WTC11 (cell line): Measurements from ENCODE around the gene SOWAHD. TPM values are rescaled to one million over a fixed set of nuclear protein-coding genes. Genes with fewer than 3 reads are reported as not detected.

Experiments used
- ATAC-seq: fragments of 200-7000 bp; cut with Tn5 transposase; 2 replicates; pipeline ENCODE4 v1.10.0; 2021; ENCODE audit warnings: mild to moderate bottlenecking, moderate library complexity
- CTCF ChIA-PET: fragments of 300-600 bp; sonication (Branson Sonifier 250); formaldehyde crosslinking; loops from one replicate; lab custom pipeline; 2021; ENCODE audit warnings: antibody characterized with exemption; lab: Charles Lee
- POLR2A ChIA-PET: fragments of 350-600 bp; sonication (Branson Sonifier 250); formaldehyde crosslinking; loops from one replicate; lab custom pipeline; 2021; ENCODE audit warnings: antibody characterized with exemption; lab: Charles Lee
- DNase-seq: peaks from one replicate; pipeline ENCODE4 v3.0.0; 2021; ENCODE audit warnings: low spot score
- H3K27ac Mint-ChIP-seq: 2 replicates; pipeline ENCODE4 v1.8.0; 2021; ENCODE audit warnings: mixed read lengths
- H3K27me3 Mint-ChIP-seq: 2 replicates; pipeline ENCODE4 v1.8.0; 2021; ENCODE audit warnings: low read depth, mild to moderate bottlenecking, moderate library complexity, mixed read lengths
- H3K36me3 Mint-ChIP-seq: 2 replicates; pipeline ENCODE4 v1.8.0; 2021; ENCODE audit warnings: mixed read lengths
- H3K4me1 Mint-ChIP-seq: 2 replicates; pipeline ENCODE4 v1.8.0; 2022; ENCODE audit warnings: mixed read lengths
- H3K4me3 Mint-ChIP-seq: 2 replicates; pipeline ENCODE4 v1.8.0; 2021; ENCODE audit warnings: mild to moderate bottlenecking, moderate library complexity, mixed read lengths
- H3K9me3 Mint-ChIP-seq: 2 replicates; pipeline ENCODE4 v1.8.0; 2021; ENCODE audit warnings: mixed read lengths
- CBFB ChIP-seq: sonication (generic); formaldehyde crosslinking; IDR thresholded peaks from 2 replicates; pipeline ENCODE4 v1.8.1; 2022; ENCODE audit warnings: mild to moderate bottlenecking, low read depth, missing genetic modification reagents
- ETV6 ChIP-seq: sonication (generic); formaldehyde crosslinking; IDR thresholded peaks from 2 replicates; pipeline ENCODE4 v1.8.1; 2022; ENCODE audit warnings: mild to moderate bottlenecking, missing genetic modification reagents
- FOXK1 ChIP-seq: sonication (generic); formaldehyde crosslinking; IDR thresholded peaks from 2 replicates; pipeline ENCODE4 v1.8.0; 2022; ENCODE audit warnings: mild to moderate bottlenecking, moderate library complexity, missing genetic modification reagents
- FOXP1 ChIP-seq: sonication (generic); formaldehyde crosslinking; IDR thresholded peaks from 2 replicates; pipeline ENCODE4 v1.8.0; 2022; ENCODE audit warnings: missing genetic modification reagents, mild to moderate bottlenecking, moderate library complexity, borderline replicate concordance
- GABPB1 ChIP-seq: sonication (generic); formaldehyde crosslinking; IDR thresholded peaks from 2 replicates; pipeline ENCODE4 v1.8.1; 2023; ENCODE audit warnings: mild to moderate bottlenecking, missing genetic modification reagents
- GTF2I ChIP-seq: fragments of 250-450 bp; sonication (Bioruptor Pico); conservative IDR thresholded peaks from 2 replicates; pipeline ENCODE4 v1.4.0; 2021; ENCODE audit warnings: mild to moderate bottlenecking
- KAT7 ChIP-seq: sonication (generic); formaldehyde crosslinking; IDR thresholded peaks from 2 replicates; pipeline ENCODE4 v1.8.1; 2023; ENCODE audit warnings: missing genetic modification reagents, mild to moderate bottlenecking, borderline replicate concordance
- NFE2L1 ChIP-seq: sonication (generic); formaldehyde crosslinking; IDR thresholded peaks from 2 replicates; pipeline ENCODE4 v1.8.1; 2023; ENCODE audit warnings: missing genetic modification reagents
- NFYB ChIP-seq: sonication (generic); formaldehyde crosslinking; conservative IDR thresholded peaks from 2 replicates; pipeline ENCODE4 v1.8.0; 2022; ENCODE audit warnings: low read depth, missing genetic modification reagents
- SMAD3 ChIP-seq: sonication (generic); formaldehyde crosslinking; IDR thresholded peaks from 2 replicates; pipeline ENCODE4 v1.8.0; 2022; ENCODE audit warnings: missing genetic modification reagents, mild to moderate bottlenecking, borderline replicate concordance
- ZBTB21 ChIP-seq: sonication (generic); formaldehyde crosslinking; IDR thresholded peaks from 2 replicates; pipeline ENCODE4 v1.8.1; 2023; ENCODE audit warnings: mild to moderate bottlenecking, missing genetic modification reagents, borderline replicate concordance
- ZNF138 ChIP-seq: sonication (generic); formaldehyde crosslinking; conservative IDR thresholded peaks from 2 replicates; pipeline ENCODE4 v1.8.1; 2022; ENCODE audit warnings: mild to moderate bottlenecking, moderate library complexity, missing genetic modification reagents
- ZNF671 ChIP-seq: fragments of 250-450 bp; sonication (Bioruptor Pico); IDR thresholded peaks from 2 replicates; pipeline ENCODE4 v1.8.0; 2021; ENCODE audit warnings: mild to moderate bottlenecking
- total RNA-seq: library from RNA; stranded (reverse); gene quantifications from 3 replicates; pipeline ENCODE4 v1.2.3, GENCODE V29; 2021
- TF ChIP-seq, protein P1 (sequence below): sonication (generic); formaldehyde crosslinking; IDR thresholded peaks from 2 replicates; pipeline ENCODE4 v1.8.0; 2023; ENCODE audit warnings: missing genetic modification reagents
- TF ChIP-seq, protein P2 (sequence below): fragments of 250-450 bp; sonication (Bioruptor Pico); IDR thresholded peaks from 2 replicates; pipeline ENCODE4 v2.1.2; 2022; ENCODE audit warnings: mild to moderate bottlenecking, moderate library complexity
- TF ChIP-seq, protein P3 (sequence below): fragments of 250-450 bp; sonication (Bioruptor Pico); IDR thresholded peaks from 2 replicates; pipeline ENCODE4 v1.9.0; 2021; ENCODE audit warnings: mild to moderate bottlenecking
- TF ChIP-seq, protein P4 (sequence below): sonication (generic); formaldehyde crosslinking; IDR thresholded peaks from 2 replicates; pipeline ENCODE4 v1.8.0; 2022; ENCODE audit warnings: mild to moderate bottlenecking, missing genetic modification reagents
- TF ChIP-seq, protein P5 (sequence below): sonication (generic); formaldehyde crosslinking; IDR thresholded peaks from 2 replicates; pipeline ENCODE4 v1.8.0; 2022; ENCODE audit warnings: mild to moderate bottlenecking, missing genetic modification reagents
- TF ChIP-seq, protein P6 (sequence below): sonication (generic); formaldehyde crosslinking; IDR thresholded peaks from 2 replicates; pipeline ENCODE4 v1.8.1; 2022; ENCODE audit warnings: mild to moderate bottlenecking, moderate library complexity, missing genetic modification reagents
- TF ChIP-seq, protein P7 (sequence below): sonication (generic); formaldehyde crosslinking; conservative IDR thresholded peaks from 2 replicates; pipeline ENCODE4 v1.8.1; 2022; ENCODE audit warnings: mild to moderate bottlenecking, missing genetic modification reagents
- TF ChIP-seq, protein P8 (sequence below): sonication (generic); formaldehyde crosslinking; IDR thresholded peaks from 2 replicates; pipeline ENCODE4 v1.8.0; 2022; ENCODE audit warnings: missing genetic modification reagents

The SOWAHD gene
- total RNA-seq, 1 experiment from 2014 or later = 5.0 TPM

DNA sequence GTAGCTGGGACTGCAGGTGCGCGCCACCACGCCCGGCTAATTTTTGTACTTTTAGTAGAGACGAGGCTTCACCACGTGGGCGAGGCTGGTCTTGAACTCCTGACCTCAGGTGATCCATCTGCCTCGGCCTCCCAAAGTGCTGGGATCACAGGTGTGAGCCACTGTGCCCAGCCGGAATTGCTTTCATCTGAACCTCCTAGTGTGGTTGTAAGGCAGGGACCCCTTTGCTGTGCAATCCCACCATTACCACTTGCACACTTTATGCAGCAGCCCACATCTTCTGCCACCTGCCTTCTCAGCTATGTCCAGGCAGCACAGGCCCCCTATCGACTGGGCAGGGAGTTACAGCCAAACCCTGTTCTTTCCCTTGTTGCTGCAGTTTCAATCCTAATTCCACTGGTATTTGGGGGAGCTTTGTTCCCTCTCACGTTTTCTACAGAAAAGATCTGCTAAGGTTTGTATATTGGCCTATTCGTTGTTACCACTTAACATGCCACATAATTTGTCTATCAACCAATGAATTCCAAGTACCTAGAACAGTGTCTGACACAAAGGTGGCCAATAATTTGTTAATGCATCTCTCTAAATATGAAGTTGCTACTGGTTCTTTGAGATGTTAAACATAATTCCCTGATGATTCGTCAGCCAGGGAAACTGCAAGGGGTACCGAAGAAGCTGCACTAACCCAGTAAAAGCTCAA is 26.5 kb downstream of the SOWAHD start (continued):
- TF ChIP-seq, protein P1, sequence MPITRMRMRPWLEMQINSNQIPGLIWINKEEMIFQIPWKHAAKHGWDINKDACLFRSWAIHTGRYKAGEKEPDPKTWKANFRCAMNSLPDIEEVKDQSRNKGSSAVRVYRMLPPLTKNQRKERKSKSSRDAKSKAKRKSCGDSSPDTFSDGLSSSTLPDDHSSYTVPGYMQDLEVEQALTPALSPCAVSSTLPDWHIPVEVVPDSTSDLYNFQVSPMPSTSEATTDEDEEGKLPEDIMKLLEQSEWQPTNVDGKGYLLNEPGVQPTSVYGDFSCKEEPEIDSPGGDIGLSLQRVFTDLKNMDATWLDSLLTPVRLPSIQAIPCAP (CRISPR knock-in tag) = no peak
- TF ChIP-seq ETV6 (no peak), FOXP1 (CRISPR knock-in tag) (no peak), SMAD3 (no peak), ZNF671 (CRISPR knock-in tag) (peak; percentile 55; the same call in 1 of the 2 replicates), NFE2L1 (CRISPR knock-in tag) (no peak)

DNA sequence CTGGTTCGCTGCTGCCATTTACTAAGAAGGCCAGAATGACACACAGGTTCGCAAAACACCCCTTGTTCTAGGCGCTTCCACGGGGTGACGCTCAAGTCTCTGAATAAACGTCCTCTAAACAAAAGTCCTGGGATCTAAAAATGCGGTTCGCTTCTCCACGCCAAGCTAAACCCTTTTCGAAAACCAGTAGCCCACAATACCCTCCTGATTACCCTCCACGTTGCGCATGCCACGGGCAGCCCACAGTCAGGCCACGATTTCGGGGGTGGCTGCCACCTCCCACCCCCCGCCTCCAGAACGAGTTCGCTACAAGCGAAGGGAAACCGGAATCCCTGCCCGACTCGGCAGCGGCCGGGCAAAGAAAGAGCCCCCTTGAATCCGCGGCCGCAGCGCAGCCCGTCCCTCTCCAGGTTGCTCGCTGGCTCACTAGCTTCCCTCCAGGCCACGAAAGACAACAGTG is 32.6 kb downstream of the SOWAHD start:
- peaks cover 47% of the 10 kb centered on the region for H3K36me3 Mint-ChIP-seq
- no peak for DNase-seq
- ATAC-seq = peak; percentile 4; the same call in 1 of the 2 replicates

DNA sequence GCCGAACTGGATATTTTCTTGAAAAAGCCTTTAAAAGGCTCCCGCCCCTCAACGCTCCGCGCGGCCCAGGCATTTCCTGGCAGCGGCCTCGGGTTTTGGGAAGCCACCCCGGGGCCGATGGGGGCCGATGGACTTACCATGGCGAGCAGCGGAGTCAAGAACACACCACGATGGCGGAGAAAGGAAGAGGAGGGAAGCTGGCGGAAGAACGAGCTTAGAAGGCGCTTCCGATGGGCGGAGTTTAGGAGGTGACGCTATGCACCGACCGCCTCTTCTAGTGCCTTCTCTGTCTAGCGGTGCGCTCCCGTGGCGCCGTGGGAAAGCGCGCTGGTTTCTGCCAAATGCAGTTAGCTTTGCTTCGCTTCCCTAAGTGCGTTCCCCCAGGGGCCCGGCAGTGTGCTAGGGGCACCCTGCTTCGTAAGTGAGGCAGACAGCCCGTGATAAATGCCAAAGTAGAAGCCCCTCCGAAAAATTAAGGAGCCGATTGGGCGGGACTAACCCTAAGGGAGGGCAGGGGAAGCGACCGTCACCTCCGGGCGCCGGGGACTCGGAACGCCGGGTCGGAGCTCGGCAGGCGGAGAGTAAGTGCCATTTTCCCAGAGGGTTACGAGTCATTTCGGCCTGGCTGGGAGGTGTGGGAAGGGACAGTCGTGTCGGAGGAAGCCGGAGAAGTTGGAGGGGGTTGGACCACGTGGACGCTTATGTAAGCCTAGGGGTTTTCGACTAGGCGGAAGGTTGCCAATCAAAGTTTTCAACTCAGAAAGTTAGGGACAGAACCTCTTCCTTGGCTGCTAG is 33.2 kb downstream of the SOWAHD start, which contains the start of gene RPL39:
TSS of gene RPL39 (minus strand) at position 194 of the 795 bp plus-strand sequence. CDS start at position 140, 54 bp downstream.
- peaks cover 22% of the 10 kb centered on the region for H3K4me1 Mint-ChIP-seq
- POLR2A ChIA-PET = interaction anchor here (0.6 to 1.9 kb wide), 12 partner anchors 25 to 324 kb away, joined by 3 to 34 read pairs (median 4); partner anchors contain the start of genes NDUFA1, NKRF, RNF113A and SEPTIN6
- peak within 1 kb of the TSS; percentile 95 for H3K4me3 Mint-ChIP-seq
- peaks cover 42% of the 10 kb centered on the region for H3K36me3 Mint-ChIP-seq
- CTCF ChIA-PET = interaction anchor here (0.6 to 1.6 kb wide), 8 partner anchors 12 to 276 kb away, joined by 3 to 12 read pairs (median 4); partner anchors contain the start of genes AKAP14 and SOWAHD
- ATAC-seq (peak; percentile 89), DNase-seq (peak; percentile 78)
- H3K9me3 Mint-ChIP-seq = no peaks in the 10 kb centered on the region
- H3K27me3 Mint-ChIP-seq = no peaks in the 10 kb centered on the region
- H3K27ac Mint-ChIP-seq = peak within 1 kb of the TSS; percentile 95
- TF ChIP-seq GABPB1 = 0 out of 2 replicates have a peak, but pooled peaks have one; percentile 33
- TF ChIP-seq ZBTB21 (CRISPR knock-in tag) = 0 out of 2 replicates have a peak, but pooled peaks have one; percentile 8
- TF ChIP-seq, protein P2, sequence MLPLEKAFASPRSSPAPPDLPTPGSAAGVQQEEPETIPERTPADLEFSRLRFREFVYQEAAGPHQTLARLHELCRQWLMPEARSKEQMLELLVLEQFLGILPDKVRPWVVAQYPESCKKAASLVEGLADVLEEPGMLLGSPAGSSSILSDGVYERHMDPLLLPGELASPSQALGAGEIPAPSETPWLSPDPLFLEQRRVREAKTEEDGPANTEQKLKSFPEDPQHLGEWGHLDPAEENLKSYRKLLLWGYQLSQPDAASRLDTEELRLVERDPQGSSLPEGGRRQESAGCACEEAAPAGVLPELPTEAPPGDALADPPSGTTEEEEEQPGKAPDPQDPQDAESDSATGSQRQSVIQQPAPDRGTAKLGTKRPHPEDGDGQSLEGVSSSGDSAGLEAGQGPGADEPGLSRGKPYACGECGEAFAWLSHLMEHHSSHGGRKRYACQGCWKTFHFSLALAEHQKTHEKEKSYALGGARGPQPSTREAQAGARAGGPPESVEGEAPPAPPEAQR (CRISPR knock-in tag) = no peak
- TF ChIP-seq, protein P3, sequence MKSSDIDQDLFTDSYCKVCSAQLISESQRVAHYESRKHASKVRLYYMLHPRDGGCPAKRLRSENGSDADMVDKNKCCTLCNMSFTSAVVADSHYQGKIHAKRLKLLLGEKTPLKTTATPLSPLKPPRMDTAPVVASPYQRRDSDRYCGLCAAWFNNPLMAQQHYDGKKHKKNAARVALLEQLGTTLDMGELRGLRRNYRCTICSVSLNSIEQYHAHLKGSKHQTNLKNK (CRISPR knock-in tag) = no peak
- TF ChIP-seq ZNF671 (CRISPR knock-in tag) = no peak
- TF ChIP-seq, protein P4, sequence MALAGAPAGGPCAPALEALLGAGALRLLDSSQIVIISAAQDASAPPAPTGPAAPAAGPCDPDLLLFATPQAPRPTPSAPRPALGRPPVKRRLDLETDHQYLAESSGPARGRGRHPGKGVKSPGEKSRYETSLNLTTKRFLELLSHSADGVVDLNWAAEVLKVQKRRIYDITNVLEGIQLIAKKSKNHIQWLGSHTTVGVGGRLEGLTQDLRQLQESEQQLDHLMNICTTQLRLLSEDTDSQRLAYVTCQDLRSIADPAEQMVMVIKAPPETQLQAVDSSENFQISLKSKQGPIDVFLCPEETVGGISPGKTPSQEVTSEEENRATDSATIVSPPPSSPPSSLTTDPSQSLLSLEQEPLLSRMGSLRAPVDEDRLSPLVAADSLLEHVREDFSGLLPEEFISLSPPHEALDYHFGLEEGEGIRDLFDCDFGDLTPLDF (CRISPR knock-in tag) = no peak; the same call in 1 of the 2 replicates
- no peak for TF ChIP-seq FOXK1
- no peak for TF ChIP-seq ZNF138 (CRISPR knock-in tag)
- TF ChIP-seq, protein P5, sequence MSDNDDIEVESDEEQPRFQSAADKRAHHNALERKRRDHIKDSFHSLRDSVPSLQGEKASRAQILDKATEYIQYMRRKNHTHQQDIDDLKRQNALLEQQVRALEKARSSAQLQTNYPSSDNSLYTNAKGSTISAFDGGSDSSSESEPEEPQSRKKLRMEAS (CRISPR knock-in tag) = peak; percentile 63
- TF ChIP-seq NFYB (CRISPR knock-in tag) = no peak

More for the DNA sequence above, 32.6 kb downstream of the SOWAHD start:
- POLR2A ChIA-PET = interaction anchor here (0.6 to 1.9 kb wide), 11 partner anchors 26 to 323 kb away, joined by 3 to 34 read pairs (median 4); partner anchors contain the start of genes NDUFA1, NKRF, RNF113A and SEPTIN6
- CTCF ChIA-PET = interaction anchor here (0.7 to 1.6 kb wide), 7 partner anchors 11 to 181 kb away, joined by 3 to 12 read pairs (median 4); partner anchors contain the start of genes AKAP14 and SOWAHD
- H3K4me1 Mint-ChIP-seq = peaks cover 22% of the 10 kb centered on the region
- H3K4me3 Mint-ChIP-seq = peak overlapping the region; percentile 95
- H3K27ac Mint-ChIP-seq = peak overlapping the region; percentile 89
- no peak for TF ChIP-seq KAT7 (CRISPR knock-in tag)
- TF ChIP-seq, protein P6, sequence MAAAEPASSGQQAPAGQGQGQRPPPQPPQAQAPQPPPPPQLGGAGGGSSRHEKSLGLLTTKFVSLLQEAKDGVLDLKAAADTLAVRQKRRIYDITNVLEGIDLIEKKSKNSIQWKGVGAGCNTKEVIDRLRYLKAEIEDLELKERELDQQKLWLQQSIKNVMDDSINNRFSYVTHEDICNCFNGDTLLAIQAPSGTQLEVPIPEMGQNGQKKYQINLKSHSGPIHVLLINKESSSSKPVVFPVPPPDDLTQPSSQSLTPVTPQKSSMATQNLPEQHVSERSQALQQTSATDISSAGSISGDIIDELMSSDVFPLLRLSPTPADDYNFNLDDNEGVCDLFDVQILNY (CRISPR knock-in tag) = no peak
- TF ChIP-seq GTF2I (CRISPR knock-in tag) = no peak
- TF ChIP-seq, protein P7, sequence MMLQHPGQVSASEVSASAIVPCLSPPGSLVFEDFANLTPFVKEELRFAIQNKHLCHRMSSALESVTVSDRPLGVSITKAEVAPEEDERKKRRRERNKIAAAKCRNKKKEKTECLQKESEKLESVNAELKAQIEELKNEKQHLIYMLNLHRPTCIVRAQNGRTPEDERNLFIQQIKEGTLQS (CRISPR knock-in tag) = no peak
- TF ChIP-seq FOXK1 = no peak
- no peak for TF ChIP-seq CBFB (CRISPR knock-in tag)
- TF ChIP-seq, protein P8, sequence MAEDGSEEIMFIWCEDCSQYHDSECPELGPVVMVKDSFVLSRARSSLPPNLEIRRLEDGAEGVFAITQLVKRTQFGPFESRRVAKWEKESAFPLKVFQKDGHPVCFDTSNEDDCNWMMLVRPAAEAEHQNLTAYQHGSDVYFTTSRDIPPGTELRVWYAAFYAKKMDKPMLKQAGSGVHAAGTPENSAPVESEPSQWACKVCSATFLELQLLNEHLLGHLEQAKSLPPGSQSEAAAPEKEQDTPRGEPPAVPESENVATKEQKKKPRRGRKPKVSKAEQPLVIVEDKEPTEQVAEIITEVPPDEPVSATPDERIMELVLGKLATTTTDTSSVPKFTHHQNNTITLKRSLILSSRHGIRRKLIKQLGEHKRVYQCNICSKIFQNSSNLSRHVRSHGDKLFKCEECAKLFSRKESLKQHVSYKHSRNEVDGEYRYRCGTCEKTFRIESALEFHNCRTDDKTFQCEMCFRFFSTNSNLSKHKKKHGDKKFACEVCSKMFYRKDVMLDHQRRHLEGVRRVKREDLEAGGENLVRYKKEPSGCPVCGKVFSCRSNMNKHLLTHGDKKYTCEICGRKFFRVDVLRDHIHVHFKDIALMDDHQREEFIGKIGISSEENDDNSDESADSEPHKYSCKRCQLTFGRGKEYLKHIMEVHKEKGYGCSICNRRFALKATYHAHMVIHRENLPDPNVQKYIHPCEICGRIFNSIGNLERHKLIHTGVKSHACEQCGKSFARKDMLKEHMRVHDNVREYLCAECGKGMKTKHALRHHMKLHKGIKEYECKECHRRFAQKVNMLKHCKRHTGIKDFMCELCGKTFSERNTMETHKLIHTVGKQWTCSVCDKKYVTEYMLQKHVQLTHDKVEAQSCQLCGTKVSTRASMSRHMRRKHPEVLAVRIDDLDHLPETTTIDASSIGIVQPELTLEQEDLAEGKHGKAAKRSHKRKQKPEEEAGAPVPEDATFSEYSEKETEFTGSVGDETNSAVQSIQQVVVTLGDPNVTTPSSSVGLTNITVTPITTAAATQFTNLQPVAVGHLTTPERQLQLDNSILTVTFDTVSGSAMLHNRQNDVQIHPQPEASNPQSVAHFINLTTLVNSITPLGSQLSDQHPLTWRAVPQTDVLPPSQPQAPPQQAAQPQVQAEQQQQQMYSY (CRISPR knock-in tag) = no peak
- no peaks in the 10 kb centered on the region for H3K27me3 Mint-ChIP-seq
- no peaks in the 10 kb centered on the region for H3K9me3 Mint-ChIP-seq
